Astrocyte of the cerebellum (primary cell): ENCODE results near the gene METTL24.
A peak's percentile ranks its signal among the peaks of the same experiment; 100 is the strongest.

Source experiments
- DNase-seq: peaks from one replicate; pipeline ENCODE4 v3.0.0-alpha.2; 2011; ENCODE audit warnings: low read depth
- H3K4me3 ChIP-seq: 2 replicates; pipeline ENCODE4 v1.5.1; 2011; ENCODE audit warnings: mild to moderate bottlenecking, low read depth, low read length, moderate library complexity
- in situ Hi-C: cut with HindIII; loops from 2 replicates; pipeline ENCODE4 v1.10.0; 2017; ENCODE audit warnings: low sequenced_read_pairs
- TF ChIP-seq, protein P1 (sequence below): IDR thresholded peaks from 2 replicates; pipeline ENCODE4 v1.5.1; 2012; ENCODE audit warnings: low read length, low read depth, moderate library complexity, mild to moderate bottlenecking; ENCODE audit errors: missing control alignments

METTL24 gene

DNA sequence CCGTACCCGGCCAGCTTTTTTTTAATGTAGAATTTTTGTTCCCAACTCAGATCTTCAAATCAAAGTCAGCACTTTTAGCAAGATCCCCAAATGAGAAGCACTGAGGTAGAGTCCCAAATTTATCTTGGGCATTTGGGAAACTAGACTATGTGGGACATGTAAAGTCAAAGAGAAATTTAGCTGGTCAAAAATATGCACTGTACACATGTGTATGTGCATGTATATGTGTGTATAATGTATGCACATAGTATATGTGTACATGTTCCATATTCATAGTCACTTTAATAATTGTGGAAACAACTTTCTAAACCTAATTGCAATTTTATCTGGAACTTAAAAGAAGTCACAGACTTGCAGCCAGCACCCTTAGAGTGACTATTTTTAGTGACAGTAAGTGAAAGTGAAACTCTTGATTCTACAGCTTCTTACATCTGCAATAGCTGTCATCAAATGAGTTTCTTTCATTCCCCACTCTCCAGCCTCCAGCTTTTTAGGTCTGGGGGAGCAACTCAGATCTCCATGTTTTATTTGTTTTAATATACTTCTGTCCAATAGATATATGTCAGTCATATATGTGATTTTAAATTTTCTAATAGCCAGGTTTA is 124.3 kb downstream of the METTL24 start:
- TF ChIP-seq, protein P1, sequence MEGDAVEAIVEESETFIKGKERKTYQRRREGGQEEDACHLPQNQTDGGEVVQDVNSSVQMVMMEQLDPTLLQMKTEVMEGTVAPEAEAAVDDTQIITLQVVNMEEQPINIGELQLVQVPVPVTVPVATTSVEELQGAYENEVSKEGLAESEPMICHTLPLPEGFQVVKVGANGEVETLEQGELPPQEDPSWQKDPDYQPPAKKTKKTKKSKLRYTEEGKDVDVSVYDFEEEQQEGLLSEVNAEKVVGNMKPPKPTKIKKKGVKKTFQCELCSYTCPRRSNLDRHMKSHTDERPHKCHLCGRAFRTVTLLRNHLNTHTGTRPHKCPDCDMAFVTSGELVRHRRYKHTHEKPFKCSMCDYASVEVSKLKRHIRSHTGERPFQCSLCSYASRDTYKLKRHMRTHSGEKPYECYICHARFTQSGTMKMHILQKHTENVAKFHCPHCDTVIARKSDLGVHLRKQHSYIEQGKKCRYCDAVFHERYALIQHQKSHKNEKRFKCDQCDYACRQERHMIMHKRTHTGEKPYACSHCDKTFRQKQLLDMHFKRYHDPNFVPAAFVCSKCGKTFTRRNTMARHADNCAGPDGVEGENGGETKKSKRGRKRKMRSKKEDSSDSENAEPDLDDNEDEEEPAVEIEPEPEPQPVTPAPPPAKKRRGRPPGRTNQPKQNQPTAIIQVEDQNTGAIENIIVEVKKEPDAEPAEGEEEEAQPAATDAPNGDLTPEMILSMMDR, result no peak
- DNase-seq, result no peak
- H3K4me3 ChIP-seq, result no peak overlapping the region
- in situ Hi-C loops, result no loop called here

DNA sequence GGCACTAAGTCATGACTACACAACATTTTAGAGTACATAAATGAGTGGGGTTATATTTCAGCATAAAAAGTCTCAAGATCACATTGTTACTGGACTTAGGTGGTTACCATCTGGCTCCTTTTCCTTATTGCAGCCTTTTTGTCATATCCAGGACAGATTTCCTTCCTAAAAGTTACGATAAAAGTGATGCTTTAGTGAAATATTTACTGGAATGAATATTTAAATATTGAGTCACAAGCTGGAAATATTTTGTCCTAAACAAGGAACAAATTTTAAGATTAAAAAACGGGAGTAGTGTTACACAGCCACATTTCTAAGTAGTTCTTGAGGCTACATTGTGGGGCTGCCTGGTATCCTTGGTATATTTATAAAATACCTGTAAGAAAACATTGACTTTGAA is 125.7 kb downstream of the METTL24 start:
- in situ Hi-C loops, result no loop called here
- no peak overlapping the region for H3K4me3 ChIP-seq
- DNase-seq, result no peak
- TF ChIP-seq, protein P1, result no peak

DNA sequence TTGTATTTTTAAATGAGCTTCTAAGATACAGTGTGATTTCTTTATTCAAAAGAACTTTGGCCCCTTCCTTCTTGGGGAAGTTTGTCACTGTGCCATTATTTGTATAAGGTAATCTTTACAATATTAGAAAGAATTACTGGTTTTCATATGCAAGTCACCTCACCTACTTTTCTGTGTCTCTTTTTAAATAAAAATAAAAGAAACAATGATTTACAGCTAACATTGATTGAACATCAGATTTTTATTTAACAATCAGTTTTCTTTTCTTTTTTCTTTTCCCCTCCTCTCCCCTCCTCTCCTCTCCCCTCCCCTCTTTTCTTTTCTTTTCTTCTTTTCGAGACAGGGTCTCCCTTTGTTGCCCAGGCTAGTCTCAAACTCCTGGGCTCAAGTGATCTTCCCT is 131.9 kb downstream of the METTL24 start:
- no peak overlapping the region for H3K4me3 ChIP-seq
- TF ChIP-seq, protein P1, result no peak
- in situ Hi-C loops, result no loop called here
- no peak for DNase-seq

DNA sequence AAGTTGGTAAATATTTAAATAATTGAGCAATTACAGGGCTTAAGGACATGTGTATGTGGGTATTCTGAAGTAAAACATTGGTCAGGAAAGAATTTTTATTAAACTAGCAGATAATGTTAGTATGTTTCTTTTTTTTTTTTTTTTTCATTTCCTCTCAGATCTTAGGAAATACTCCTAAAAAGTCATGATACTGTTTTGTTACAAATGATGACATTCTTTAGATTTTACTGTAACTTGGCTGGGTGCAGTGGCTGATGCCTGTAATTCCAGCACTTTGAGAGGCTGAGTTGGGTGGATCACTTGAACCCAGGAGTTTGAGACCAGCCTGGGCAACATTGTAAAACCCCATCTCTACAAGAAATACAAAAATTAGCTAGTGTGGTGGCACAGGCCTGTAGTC is 136.4 kb downstream of the METTL24 start:
- no peak overlapping the region for H3K4me3 ChIP-seq
- DNase-seq, result no peak
- TF ChIP-seq, protein P1, result no peak
- in situ Hi-C loops, result no loop called here

DNA sequence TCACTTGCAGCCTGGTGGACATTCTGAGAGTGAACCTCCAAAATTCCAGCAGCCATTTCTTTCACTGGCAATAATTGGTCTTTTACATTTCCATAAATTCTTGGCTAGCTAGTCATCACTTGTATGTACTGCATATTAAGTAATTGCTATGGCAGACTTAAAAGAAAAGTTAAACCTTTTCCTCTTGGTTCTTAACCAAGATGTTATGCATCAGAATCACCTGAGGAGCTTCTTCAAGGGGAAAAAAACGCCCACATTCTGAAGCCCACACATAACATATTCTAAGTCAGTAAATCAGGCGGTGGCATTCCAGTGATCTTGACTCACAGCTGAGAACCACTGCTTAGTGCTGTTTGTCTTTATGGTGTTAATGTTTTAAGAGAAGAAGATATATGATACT is 140.9 kb downstream of the METTL24 start:
- DNase-seq, result peak; percentile 13
- in situ Hi-C loops, result no loop called here
- TF ChIP-seq, protein P1, result no peak
- H3K4me3 ChIP-seq, result no peak overlapping the region

DNA sequence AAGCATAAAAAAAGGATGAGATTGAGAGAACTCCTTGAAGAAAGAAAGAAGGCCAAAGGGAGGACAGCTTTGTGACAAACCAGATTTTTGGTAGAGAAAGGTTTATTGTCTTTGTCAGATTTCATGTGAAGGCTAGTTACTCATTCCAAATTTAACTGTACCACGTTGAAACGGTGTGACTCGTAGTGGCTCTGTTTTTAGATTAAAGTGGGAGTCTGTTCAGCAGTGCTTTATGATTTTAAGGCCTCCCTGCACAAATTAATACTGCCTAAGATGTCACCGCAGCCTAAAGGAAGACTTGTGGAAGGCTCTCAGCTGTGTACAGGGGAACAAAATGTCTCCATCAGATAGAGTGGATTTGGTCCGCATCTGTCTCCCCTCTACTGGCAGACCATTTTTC is 142.0 kb downstream of the METTL24 start:
- no peak overlapping the region for H3K4me3 ChIP-seq
- TF ChIP-seq, protein P1, result no peak
- in situ Hi-C loops, result no loop called here
- DNase-seq, result no peak
